Endothelial cell of umbilical vein (primary cell): Measurements from ENCODE around the gene GH1. TPM values are rescaled to one million over a fixed set of nuclear protein-coding genes. Genes with fewer than 3 reads are reported as not detected.
A peak's percentile ranks its signal among the peaks of the same experiment; 100 is the strongest.
"Not testable (repeated sequence)": the region's sequence is repeated elsewhere in the genome, so short reads cannot be mapped to it uniquely, and the experiment has no call there.

Experiments
- BruUV-seq: library from RNA; stranded (reverse); fragments of 400-500 nt; replicated peaks from 2 replicates; lab custom pipeline; 2021; lab: Mats Ljungman, UMichigan
- CTCF ChIA-PET: fragments of 300-600, 350-600 bp; sonication (Branson Sonifier 250); formaldehyde crosslinking; loops from one replicate; lab custom pipeline; 2021; ENCODE audit warnings: antibody characterized with exemption, inconsistent platforms; lab: Charles Lee
- POLR2A ChIA-PET: fragments of 300-600, 350-600 bp; sonication (Branson Sonifier 250); formaldehyde crosslinking; loops from one replicate; lab custom pipeline; 2021; ENCODE audit warnings: antibody characterized with exemption, inconsistent platforms; lab: Charles Lee
- DNase-seq: peaks from one replicate; pipeline ENCODE4 v3.0.0-alpha.2; 2011; ENCODE audit warnings: low read depth, low spot score
- FAIRE-seq: peaks from 2 replicates; lab custom pipeline; 2011; peaks lifted over from hg19 to GRCh38; lab: Jason Lieb, UNC
- H2AFZ ChIP-seq: 2 replicates; pipeline ENCODE4 v1.6.0; 2012; ENCODE audit warnings: low read depth, low read length, control low read depth, inconsistent platforms
- H3K27ac ChIP-seq: 2 replicates; pipeline ENCODE4 v1.5.1; 2011; ENCODE audit warnings: low read depth, mild to moderate bottlenecking, control low read depth, low read length, moderate library complexity; ENCODE audit not compliant: insufficient read depth
- H3K27me3 ChIP-seq, 2 experiments: 2 replicates each; pipeline versions ENCODE4 v1.6.0 to v1.6.1; 2011; ENCODE audit warnings: low read length in 2 of 2, mixed read lengths in 1 of 2; ENCODE audit not compliant: control insufficient read depth in 2 of 2, insufficient read depth in 2 of 2
- H3K36me3 ChIP-seq, 2 experiments: 2 replicates in 1 of 2; 3 replicates in 1 of 2; pipeline ENCODE4 v1.5.1; 2011; ENCODE audit warnings: low read length in 2 of 2, mild to moderate bottlenecking in 1 of 2, moderate library complexity in 1 of 2; ENCODE audit not compliant: control insufficient read depth in 2 of 2, insufficient read depth in 2 of 2; ENCODE audit errors: extremely low read depth in 1 of 2
- H3K4me1 ChIP-seq: 3 replicates; pipeline ENCODE4 v1.5.1; 2011; ENCODE audit warnings: mild to moderate bottlenecking, low read length; ENCODE audit not compliant: control insufficient read depth, insufficient read depth; ENCODE audit errors: extremely low read depth
- H3K4me2 ChIP-seq: 2 replicates; pipeline ENCODE4 v1.6.1; 2011; ENCODE audit warnings: low read length, control low read depth, mixed read lengths; ENCODE audit not compliant: insufficient read depth
- H3K4me3 ChIP-seq, 3 experiments: fragments of 200-600 bp in 1 of 3; sonication (generic), shearing (Covaris generic) in 1 of 3; replicated peaks in 1 of 3; 2 replicates each; pipeline ENCODE4 v1.5.1; 2011 to 2016; ENCODE audit warnings: control low read depth in 3 of 3, low read length in 3 of 3, mild to moderate bottlenecking in 2 of 3, inconsistent platforms in 1 of 3, low read depth in 1 of 3, moderate library complexity in 1 of 3; ENCODE audit not compliant: insufficient read depth in 1 of 3
- H3K79me2 ChIP-seq: 2 replicates; pipeline ENCODE4 v1.6.0; 2012; ENCODE audit warnings: low read length, inconsistent platforms; ENCODE audit not compliant: control insufficient read depth, insufficient read depth
- H3K9ac ChIP-seq: replicated peaks from 2 replicates; pipeline ENCODE3; 2011; ENCODE audit warnings: low read length, control low read depth; ENCODE audit not compliant: insufficient read depth; ENCODE audit errors: extremely low read depth
- H3K9me1 ChIP-seq: replicated peaks from 3 replicates; pipeline ENCODE4 v1.6.0; 2011; ENCODE audit warnings: mild to moderate bottlenecking, low read length; ENCODE audit not compliant: control insufficient read depth, insufficient read depth; ENCODE audit errors: extremely low read depth
- H3K9me3 ChIP-seq: replicated peaks from 2 replicates; pipeline ENCODE4 v1.5.1; 2012; ENCODE audit warnings: low read length, inconsistent platforms; ENCODE audit not compliant: control insufficient read depth, insufficient read depth
- H4K20me1 ChIP-seq: replicated peaks from 2 replicates; pipeline ENCODE3; 2011; ENCODE audit warnings: mild to moderate bottlenecking, low read length; ENCODE audit not compliant: control insufficient read depth, insufficient read depth; ENCODE audit errors: extremely low read depth
- JUN ChIP-seq: IDR thresholded peaks from 2 replicates; pipeline ENCODE4 v1.6.1; 2011; ENCODE audit warnings: borderline replicate concordance, low read depth; ENCODE audit not compliant: insufficient read length, insufficient read depth
- dilution Hi-C: fragments of 300-500 bp; cut with MboI; formaldehyde crosslinking; loops from one replicate; pipeline ENCODE4 v1.15.0; 2019; ENCODE audit warnings: low sequenced_read_pairs; ENCODE audit not compliant: extremely low pct_ligation_motif_present
- intact Hi-C: fragments of 100-400 bp; cut with micrococcal nuclease; formaldehyde crosslinking; loops from one replicate; pipeline ENCODE4 v1.10.0; 2022
- polyA plus RNA-seq, 4 experiments: library from polyadenylated mRNA; depleted of rRNA in 3 of 4; stranded (reverse) in 3 of 4; unstranded in 1 of 4; fragments of >200 nt; gene quantifications; 2 replicates each; pipeline versions ENCODE4 v1.2.1 to v1.2.3, GENCODE V29; 2011 to 2012; ENCODE audit warnings: missing spikeins in 1 of 4
- total RNA-seq: library from RNA; stranded (reverse); gene quantifications from 2 replicates; pipeline ENCODE4 v1.2.3, GENCODE V29; 2021
- TF ChIP-seq, protein P1 (sequence below), 2 donors: IDR thresholded peaks; 1 replicate in 1 of 2; 2 replicates in 1 of 2; pipeline ENCODE4 v1.5.1; 2011; ENCODE audit warnings: low read length in 2 of 2, mild to moderate bottlenecking in 2 of 2, moderate library complexity in 2 of 2, control low read depth in 1 of 2, inconsistent platforms in 1 of 2, low read depth in 1 of 2; ENCODE audit not compliant: insufficient read depth in 1 of 2; ENCODE audit errors: extremely low read depth in 1 of 2

The GH1 gene
- total and polyA plus RNA-seq, 2 donors (not counting 3 experiments of a cell fraction or from before 2014, with no cell fraction given) = not detected

DNA sequence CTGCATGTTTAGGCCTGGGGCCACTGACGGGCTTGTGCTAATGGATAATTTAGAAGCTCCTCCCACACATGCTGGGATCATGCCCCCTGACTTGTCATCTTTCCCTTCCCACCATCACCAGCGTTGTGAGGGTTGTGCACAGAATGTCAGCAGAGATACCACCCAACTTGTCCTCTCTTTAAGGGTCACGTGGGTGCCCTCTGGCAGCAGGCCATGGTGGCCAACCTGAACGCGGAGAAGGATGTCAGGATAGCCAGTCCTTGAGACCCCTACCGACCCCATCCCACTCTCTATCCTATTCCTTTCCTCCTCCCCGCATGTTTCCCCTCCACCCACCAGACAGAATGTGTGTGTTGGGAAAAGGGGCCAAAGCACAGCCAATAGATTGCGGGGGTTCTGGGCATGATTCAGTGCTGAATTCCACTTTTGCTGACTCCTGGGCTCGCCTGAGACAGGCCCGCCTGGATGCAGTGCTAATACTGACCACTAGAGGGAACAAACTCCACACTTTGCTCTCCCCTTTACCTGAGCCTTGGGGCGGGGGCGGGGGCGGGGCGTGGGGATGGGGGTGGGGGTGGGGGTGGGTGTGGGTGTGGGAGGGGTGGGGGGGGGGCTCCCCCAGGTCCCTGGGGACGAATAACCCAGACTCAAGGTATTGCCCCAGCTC, 36.6 kb downstream of the GH1 start, which contains the start of gene GH2:
TSS of gene GH2 (minus strand) at position 10 of the 667 bp plus-strand sequence. CDS start 143 bp downstream, outside the sequence.
- Histone ChIP-seq H3K9ac (no peak within 1 kb of the TSS), H3K4me1 (no peaks in the 10 kb centered on the region), H3K79me2 (no peaks in the 10 kb centered on the region), H3K4me2 (no peak within 1 kb of the TSS), H4K20me1 (no peaks in the 10 kb centered on the region), H3K27me3 (peaks cover 0 to under 1% of the 10 kb centered on the region in 2 experiments), H3K36me3 (no peaks in the 10 kb centered on the region), H3K4me3 (no peak within 1 kb of the TSS), H2AFZ (no peak within 1 kb of the TSS), H3K9me3 (no peaks in the 10 kb centered on the region), H3K9me1 (no peaks in the 10 kb centered on the region), H3K27ac (no peak within 1 kb of the TSS)
- POLR2A ChIA-PET = no interaction called here
- FAIRE-seq (peak; percentile 71), DNase-seq (peak; percentile 39)
- intact Hi-C loops = no loop called here
- BruUV-seq = no TSS peak
- dilution Hi-C loops = no loop called here
- CTCF ChIA-PET = interaction anchor here (0.5 to 2.5 kb wide), 4 partner anchors 8 to 29 kb away, joined by 3 to 19 read pairs (median 4); no protein-coding TSS in a partner anchor
- no peak for TF ChIP-seq JUN
- TF ChIP-seq, protein P1, sequence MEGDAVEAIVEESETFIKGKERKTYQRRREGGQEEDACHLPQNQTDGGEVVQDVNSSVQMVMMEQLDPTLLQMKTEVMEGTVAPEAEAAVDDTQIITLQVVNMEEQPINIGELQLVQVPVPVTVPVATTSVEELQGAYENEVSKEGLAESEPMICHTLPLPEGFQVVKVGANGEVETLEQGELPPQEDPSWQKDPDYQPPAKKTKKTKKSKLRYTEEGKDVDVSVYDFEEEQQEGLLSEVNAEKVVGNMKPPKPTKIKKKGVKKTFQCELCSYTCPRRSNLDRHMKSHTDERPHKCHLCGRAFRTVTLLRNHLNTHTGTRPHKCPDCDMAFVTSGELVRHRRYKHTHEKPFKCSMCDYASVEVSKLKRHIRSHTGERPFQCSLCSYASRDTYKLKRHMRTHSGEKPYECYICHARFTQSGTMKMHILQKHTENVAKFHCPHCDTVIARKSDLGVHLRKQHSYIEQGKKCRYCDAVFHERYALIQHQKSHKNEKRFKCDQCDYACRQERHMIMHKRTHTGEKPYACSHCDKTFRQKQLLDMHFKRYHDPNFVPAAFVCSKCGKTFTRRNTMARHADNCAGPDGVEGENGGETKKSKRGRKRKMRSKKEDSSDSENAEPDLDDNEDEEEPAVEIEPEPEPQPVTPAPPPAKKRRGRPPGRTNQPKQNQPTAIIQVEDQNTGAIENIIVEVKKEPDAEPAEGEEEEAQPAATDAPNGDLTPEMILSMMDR (IDR thresholded peaks at IDR 0.05; ENCODE audit: extremely low read depth in 1 of 2, insufficient read depth in 1 of 2, low read depth in 1 of 2, low read length in 2 of 2) = peak; percentile 51 to 77

DNA sequence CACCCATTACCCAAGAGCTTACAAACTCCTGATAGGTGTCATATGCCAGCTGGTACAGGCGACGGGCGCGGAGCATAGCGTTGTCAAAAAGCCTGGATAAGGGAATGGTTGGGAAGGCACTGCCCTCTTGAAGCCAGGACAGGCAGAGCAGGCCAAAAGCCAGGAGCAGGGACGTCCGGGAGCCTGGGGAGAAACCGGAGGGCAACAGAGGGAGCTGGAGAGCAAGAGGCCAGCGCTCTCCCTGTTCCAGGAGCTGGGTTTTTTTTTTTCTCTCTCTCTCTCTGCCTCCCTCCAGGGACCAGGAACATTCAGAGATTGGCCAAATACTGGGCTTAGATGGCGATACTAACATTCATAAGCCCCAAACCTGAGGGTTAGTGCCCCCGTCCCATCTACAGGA, 37.3 kb downstream of the GH1 start:
- dilution Hi-C loops, H3K9me3 ChIP-seq, H3K9ac ChIP-seq, H3K4me2 ChIP-seq, H2AFZ ChIP-seq, H3K4me3 ChIP-seq, H3K36me3 ChIP-seq, H4K20me1 ChIP-seq, DNase-seq, POLR2A ChIA-PET, H3K27ac ChIP-seq, FAIRE-seq, H3K4me1 ChIP-seq, H3K9me1 ChIP-seq, intact Hi-C loops, H3K27me3 ChIP-seq, H3K79me2 ChIP-seq, BruUV-seq: not testable (repeated sequence)
- CTCF ChIA-PET = interaction anchor here (0.7 to 2.5 kb wide), 5 partner anchors 15 to 65 kb away, joined by 3 to 19 read pairs (median 3); no protein-coding TSS in a partner anchor
